ENCODE data around the gene SCYL3.
A peak's percentile ranks its signal among the peaks of the same experiment; 100 is the strongest.

The SCYL3 gene

GRCh38 chr1:169892927-169893644 is 610 bp downstream of the SCYL3 start:
- no peak for TF ChIP-seq JUND (IDR thresholded peaks at IDR 0.05; ENCODE audit: low read depth)
- in situ Hi-C loops (cut with HindIII; ENCODE audit: low pct_unique_long_range_greater_than_20kb, low sequenced_read_pairs) = no loop called here
- peak in 1 of 2 experiments; percentile 25 for DNase-seq (ENCODE audit: low read depth in 1 of 2, low spot score in 1 of 2)

DNA sequence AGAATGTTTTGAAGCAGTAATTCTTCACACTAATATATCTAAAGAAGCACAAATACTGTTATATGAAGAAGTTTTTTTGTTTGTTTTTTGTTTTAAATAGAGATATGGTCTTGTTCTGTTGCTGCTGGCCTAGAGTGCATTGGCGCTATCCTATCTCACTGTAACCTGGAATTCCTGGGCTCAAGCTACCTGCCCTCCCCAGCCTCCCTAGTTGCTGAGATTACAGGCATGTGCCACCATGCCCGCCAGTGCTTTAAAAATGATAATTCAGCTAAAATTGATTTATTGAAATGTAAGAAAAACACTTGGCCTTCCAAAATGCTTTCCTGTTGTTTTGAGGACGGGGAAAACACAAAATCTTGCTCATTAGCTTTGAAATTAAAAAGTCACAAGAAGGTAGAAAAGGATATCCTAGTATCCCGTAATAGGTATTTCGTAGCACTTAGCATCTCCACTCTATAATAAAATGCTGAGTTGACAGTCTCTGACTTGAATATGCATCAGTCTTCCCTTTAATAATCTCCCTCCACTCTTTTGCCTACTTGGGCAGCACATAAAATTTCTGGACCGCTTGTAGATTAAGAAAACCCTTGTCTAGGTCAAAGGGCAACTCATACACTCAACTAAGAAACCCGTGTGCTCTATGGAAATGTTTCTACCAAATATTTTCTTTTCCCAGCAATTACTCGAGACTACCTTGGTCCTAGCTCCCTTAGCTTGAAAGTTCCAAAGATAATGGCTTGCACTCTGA is 1.3 kb downstream of the SCYL3 start:
- TF ChIP-seq JUND (IDR thresholded peaks at IDR 0.05; ENCODE audit: low read depth) = no peak

DNA sequence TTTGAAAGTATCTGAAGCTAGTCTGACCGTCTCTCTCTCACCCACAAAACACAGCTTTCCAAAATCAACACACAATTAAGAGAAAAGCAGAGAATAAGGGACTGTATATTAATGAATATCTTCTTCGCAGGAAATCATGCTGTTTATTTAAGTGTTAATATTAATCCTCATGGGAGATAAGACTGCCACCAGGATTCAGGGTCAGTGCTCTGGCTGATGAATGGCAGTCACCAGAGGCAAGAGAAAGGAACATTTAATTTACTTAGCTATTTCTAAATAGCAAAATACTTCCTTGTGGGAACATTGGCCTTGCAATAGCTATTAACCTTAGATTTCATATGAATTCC is 2.2 kb downstream of the SCYL3 start:
- TF ChIP-seq JUND (IDR thresholded peaks at IDR 0.05; ENCODE audit: low read depth) = no peak
- no peak for DNase-seq (ENCODE audit: low read depth in 1 of 2, low spot score in 1 of 2)
- in situ Hi-C loops (cut with HindIII; ENCODE audit: low pct_unique_long_range_greater_than_20kb, low sequenced_read_pairs) = no loop called here

More for the DNA sequence above, 1.3 kb downstream of the SCYL3 start:
- in situ Hi-C loops (cut with HindIII; ENCODE audit: low pct_unique_long_range_greater_than_20kb, low sequenced_read_pairs) = no loop called here
- DNase-seq (ENCODE audit: low read depth in 1 of 2, low spot score in 1 of 2) = no peak

DNA sequence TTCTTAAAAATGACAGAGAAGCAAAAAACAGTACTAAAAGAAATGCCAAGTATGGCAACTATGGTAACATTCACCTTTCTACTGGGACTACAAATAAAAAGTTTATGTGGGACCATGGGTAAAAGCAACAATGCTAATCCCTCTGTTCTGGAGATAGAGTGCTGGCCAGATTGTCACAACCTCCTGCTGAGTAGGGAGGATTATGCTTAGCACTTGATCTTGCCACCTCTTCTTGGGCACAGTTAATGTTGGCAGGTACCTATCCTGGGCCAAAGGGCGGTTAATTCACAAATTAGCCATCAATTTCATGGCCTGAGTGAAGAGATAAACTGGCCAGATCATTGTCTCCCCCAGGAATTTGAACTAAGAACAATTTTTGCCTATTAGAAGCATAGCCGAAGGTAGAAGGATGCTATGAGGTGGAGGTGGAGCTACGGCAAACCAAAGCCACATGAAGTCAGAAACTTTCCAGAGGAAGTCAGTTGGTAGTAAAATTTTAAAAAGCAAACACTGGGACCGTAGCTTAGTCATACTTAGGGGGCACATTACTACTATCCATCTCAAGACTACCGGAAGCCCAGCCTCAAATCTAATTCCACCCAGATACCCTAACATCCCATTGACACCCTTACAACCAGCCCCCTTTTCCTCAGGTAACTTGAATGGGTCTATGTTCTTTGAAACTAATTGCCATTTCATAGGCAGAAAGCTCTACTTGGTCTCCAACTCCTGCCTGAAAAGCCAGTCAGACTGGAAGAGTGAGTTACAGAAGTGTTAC is 2.7 kb downstream of the SCYL3 start:
- in situ Hi-C loops (cut with HindIII; ENCODE audit: low pct_unique_long_range_greater_than_20kb, low sequenced_read_pairs) = no loop called here
- TF ChIP-seq JUND (IDR thresholded peaks at IDR 0.05; ENCODE audit: low read depth) = peak; percentile 78
- DNase-seq (ENCODE audit: low read depth in 1 of 2, low spot score in 1 of 2) = peak in 1 of 2 experiments; percentile 94

DNA sequence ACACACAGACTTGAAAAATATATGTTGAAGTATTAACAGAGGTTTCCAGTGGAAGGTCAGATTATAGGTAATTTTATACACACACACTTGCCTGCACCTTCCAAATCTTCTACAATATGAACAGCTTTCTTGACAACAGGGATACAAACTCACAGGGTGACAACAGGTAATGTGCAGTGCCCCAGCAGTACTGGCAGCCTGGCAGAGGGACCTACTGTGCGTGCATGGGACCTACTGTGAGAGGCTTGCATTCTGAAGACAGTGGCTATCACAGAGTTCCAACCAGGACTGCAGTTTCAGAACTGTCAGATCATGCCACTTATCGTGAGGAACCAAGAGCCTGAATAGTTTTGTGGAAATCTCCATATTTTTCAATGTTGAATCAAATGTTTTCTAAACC is 3.8 kb downstream of the SCYL3 start:
- no peak for TF ChIP-seq JUND (IDR thresholded peaks at IDR 0.05; ENCODE audit: low read depth)
- in situ Hi-C loops (cut with HindIII; ENCODE audit: low pct_unique_long_range_greater_than_20kb, low sequenced_read_pairs) = no loop called here
- no peak for DNase-seq (ENCODE audit: low read depth in 1 of 2, low spot score in 1 of 2)

DNA sequence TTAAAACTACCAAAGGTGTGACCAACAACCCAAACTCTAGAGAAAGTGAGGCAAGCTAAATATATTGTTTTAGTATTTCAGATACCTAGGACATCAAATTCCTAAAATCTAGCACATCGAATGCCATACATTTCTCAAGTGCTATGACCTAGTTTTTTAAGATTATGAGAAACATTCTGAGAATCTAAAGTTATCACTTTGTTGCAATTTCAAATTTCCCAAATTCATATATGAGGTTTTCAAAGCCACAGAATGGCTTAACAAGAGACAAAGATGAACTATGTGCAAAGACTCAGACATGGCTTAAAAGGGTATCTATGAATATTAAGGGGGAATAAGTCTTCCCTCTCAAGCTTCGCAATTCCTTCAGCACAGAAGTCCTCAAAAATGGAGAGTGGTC is 6.8 kb downstream of the SCYL3 start:
- no peak for TF ChIP-seq JUND (IDR thresholded peaks at IDR 0.05; ENCODE audit: low read depth)
- DNase-seq (ENCODE audit: low read depth in 1 of 2, low spot score in 1 of 2) = no peak
- in situ Hi-C loops (cut with HindIII; ENCODE audit: low pct_unique_long_range_greater_than_20kb, low sequenced_read_pairs) = no loop called here

GRCh38 chr1:169886422-169886821 is 7.3 kb downstream of the SCYL3 start:
- TF ChIP-seq JUND (IDR thresholded peaks at IDR 0.05; ENCODE audit: low read depth) = peak; percentile 37; the same call in 1 of the 2 replicates
- DNase-seq (ENCODE audit: low read depth in 1 of 2, low spot score in 1 of 2) = no peak
- in situ Hi-C loops (cut with HindIII; ENCODE audit: low pct_unique_long_range_greater_than_20kb, low sequenced_read_pairs) = no loop called here

- TF ChIP-seq JUND (IDR thresholded peaks at IDR 0.05; ENCODE audit: low read depth) = no peak
- no peak for DNase-seq (ENCODE audit: low read depth in 1 of 2, low spot score in 1 of 2)
- in situ Hi-C loops (cut with HindIII; ENCODE audit: low pct_unique_long_range_greater_than_20kb, low sequenced_read_pairs) = no loop called here
Measured at GRCh38 chr1:169885207-169885606, 8.5 kb downstream of the SCYL3 start.

DNA sequence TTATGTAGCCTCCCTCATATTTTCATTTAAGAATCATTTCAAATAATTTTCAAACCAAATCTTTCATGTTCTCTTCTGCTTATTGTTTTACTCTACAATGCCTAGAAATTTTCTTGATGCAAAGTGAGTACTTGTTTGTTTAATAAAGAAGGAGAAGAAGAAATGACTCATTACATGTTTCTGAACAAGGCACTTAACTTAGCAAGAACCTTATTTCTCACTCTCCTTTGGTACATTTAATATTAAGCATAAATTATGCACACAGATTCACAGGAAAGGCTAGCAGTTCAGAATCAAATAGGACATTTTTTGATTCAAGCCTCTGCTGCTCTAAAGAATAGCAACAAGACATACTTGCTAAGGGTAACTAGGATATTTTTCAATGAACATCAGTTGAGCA is 9.1 kb downstream of the SCYL3 start:
- no peak for TF ChIP-seq JUND (IDR thresholded peaks at IDR 0.05; ENCODE audit: low read depth)
- no peak for DNase-seq (ENCODE audit: low read depth in 1 of 2, low spot score in 1 of 2)
- in situ Hi-C loops (cut with HindIII; ENCODE audit: low pct_unique_long_range_greater_than_20kb, low sequenced_read_pairs) = no loop called here

GRCh38 chr1:169882039-169882511 is 11.6 kb downstream of the SCYL3 start:
- TF ChIP-seq JUND (IDR thresholded peaks at IDR 0.05; ENCODE audit: low read depth) = no peak
- no peak for DNase-seq (ENCODE audit: low read depth in 1 of 2, low spot score in 1 of 2)
- in situ Hi-C loops (cut with HindIII; ENCODE audit: low pct_unique_long_range_greater_than_20kb, low sequenced_read_pairs) = no loop called here

DNA sequence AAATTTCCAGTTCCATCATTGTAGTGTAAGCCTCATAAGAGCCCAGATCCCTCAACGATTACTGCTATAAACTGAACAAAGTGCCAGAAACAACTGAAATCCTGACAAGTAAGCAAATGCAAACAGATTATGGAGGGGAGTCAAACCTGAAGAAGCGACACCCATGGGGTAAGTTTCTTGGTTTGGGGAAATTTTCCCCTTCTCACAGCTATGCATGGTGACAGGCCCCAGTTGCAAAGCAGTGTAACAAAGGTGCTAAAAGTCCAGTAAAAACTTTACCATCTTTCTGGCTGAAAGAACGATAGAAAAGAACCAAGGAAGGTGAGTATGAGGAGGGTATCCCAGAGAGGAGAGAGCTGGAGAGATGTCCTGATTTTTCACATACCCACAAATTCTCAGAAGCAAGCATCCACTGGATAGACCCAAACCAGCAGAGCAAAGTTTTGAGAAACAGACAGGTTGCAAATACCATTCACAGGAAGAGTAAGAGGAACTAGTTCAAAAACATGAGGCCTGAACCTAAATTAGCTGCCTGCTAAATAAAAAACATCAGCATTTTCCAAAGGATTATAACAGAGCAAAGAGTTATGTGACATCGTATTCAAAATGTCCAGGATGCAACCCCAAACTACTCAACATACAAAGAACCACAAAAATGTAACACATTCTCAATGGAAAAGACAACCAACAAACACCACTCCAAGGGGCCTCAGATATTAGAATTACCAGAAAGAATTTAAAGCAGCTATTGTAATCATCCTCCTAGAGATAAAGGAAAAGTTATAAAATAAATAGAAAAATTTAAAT is 14.5 kb downstream of the SCYL3 start:
- no peak for DNase-seq (ENCODE audit: low read depth in 1 of 2, low spot score in 1 of 2)
- in situ Hi-C loops (cut with HindIII; ENCODE audit: low pct_unique_long_range_greater_than_20kb, low sequenced_read_pairs) = no loop called here
- TF ChIP-seq JUND (IDR thresholded peaks at IDR 0.05; ENCODE audit: low read depth) = no peak

DNA sequence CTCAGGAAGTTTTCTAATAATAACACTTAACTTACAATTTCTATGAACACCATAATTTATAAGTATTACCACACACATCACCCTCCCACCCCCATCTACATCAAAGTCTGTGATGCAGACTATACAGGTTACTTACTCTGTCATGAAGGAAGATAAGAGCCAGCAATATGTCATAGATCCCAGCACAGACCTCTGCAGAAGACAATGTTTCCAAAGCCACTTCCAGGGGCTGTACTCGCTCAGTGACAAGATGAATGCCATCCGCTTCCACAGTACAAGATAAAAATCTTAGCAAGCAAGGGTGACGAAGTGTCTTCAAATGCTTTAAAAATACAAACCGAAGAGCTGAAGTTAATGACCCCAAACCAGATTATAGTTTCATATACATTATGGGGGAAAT is 15.2 kb downstream of the SCYL3 start:
- no peak for TF ChIP-seq JUND (IDR thresholded peaks at IDR 0.05; ENCODE audit: low read depth)
- no peak for DNase-seq (ENCODE audit: low read depth in 1 of 2, low spot score in 1 of 2)
- in situ Hi-C loops (cut with HindIII; ENCODE audit: low pct_unique_long_range_greater_than_20kb, low sequenced_read_pairs) = no loop called here
